WTC11 (cell line): Measurements from ENCODE around the gene CAMK2A. TPM values are rescaled to one million over a fixed set of nuclear protein-coding genes. Genes with fewer than 3 reads are reported as not detected.

Experiments
- ATAC-seq: fragments of 200-7000 bp; cut with Tn5 transposase; 2 replicates; pipeline ENCODE4 v1.10.0; 2021; ENCODE audit warnings: mild to moderate bottlenecking, moderate library complexity
- CTCF ChIA-PET: fragments of 300-600 bp; sonication (Branson Sonifier 250); formaldehyde crosslinking; loops from one replicate; lab custom pipeline; 2021; ENCODE audit warnings: antibody characterized with exemption; lab: Charles Lee
- POLR2A ChIA-PET: fragments of 350-600 bp; sonication (Branson Sonifier 250); formaldehyde crosslinking; loops from one replicate; lab custom pipeline; 2021; ENCODE audit warnings: antibody characterized with exemption; lab: Charles Lee
- DNase-seq: peaks from one replicate; pipeline ENCODE4 v3.0.0; 2021; ENCODE audit warnings: low spot score
- H3K27ac Mint-ChIP-seq: 2 replicates; pipeline ENCODE4 v1.8.0; 2021; ENCODE audit warnings: mixed read lengths
- H3K27me3 Mint-ChIP-seq: 2 replicates; pipeline ENCODE4 v1.8.0; 2021; ENCODE audit warnings: low read depth, mild to moderate bottlenecking, moderate library complexity, mixed read lengths
- H3K36me3 Mint-ChIP-seq: 2 replicates; pipeline ENCODE4 v1.8.0; 2021; ENCODE audit warnings: mixed read lengths
- H3K4me1 Mint-ChIP-seq: 2 replicates; pipeline ENCODE4 v1.8.0; 2022; ENCODE audit warnings: mixed read lengths
- H3K4me3 Mint-ChIP-seq: 2 replicates; pipeline ENCODE4 v1.8.0; 2021; ENCODE audit warnings: mild to moderate bottlenecking, moderate library complexity, mixed read lengths
- H3K9me3 Mint-ChIP-seq: 2 replicates; pipeline ENCODE4 v1.8.0; 2021; ENCODE audit warnings: mixed read lengths
- ATF6 ChIP-seq: sonication (generic); formaldehyde crosslinking; IDR thresholded peaks from 2 replicates; pipeline ENCODE4 v1.8.1; 2023; ENCODE audit warnings: mild to moderate bottlenecking, missing genetic modification reagents
- CBFB ChIP-seq: sonication (generic); formaldehyde crosslinking; IDR thresholded peaks from 2 replicates; pipeline ENCODE4 v1.8.1; 2022; ENCODE audit warnings: mild to moderate bottlenecking, low read depth, missing genetic modification reagents
- CTCF ChIP-seq: fragments of 200-600 bp; IDR thresholded peaks from 2 replicates; pipeline ENCODE4 v1.8.0; 2022; ENCODE audit warnings: antibody characterized with exemption
- E2F1 ChIP-seq: sonication (generic); formaldehyde crosslinking; IDR thresholded peaks from 2 replicates; pipeline ENCODE4 v1.8.0; 2022; ENCODE audit warnings: mild to moderate bottlenecking, missing genetic modification reagents
- ESRRA ChIP-seq: sonication (generic); formaldehyde crosslinking; IDR thresholded peaks from 2 replicates; pipeline ENCODE4 v1.8.1; 2022; ENCODE audit warnings: mild to moderate bottlenecking, missing genetic modification reagents, borderline replicate concordance
- FOXK1 ChIP-seq: sonication (generic); formaldehyde crosslinking; IDR thresholded peaks from 2 replicates; pipeline ENCODE4 v1.8.0; 2022; ENCODE audit warnings: mild to moderate bottlenecking, moderate library complexity, missing genetic modification reagents
- GTF2I ChIP-seq: fragments of 250-450 bp; sonication (Bioruptor Pico); conservative IDR thresholded peaks from 2 replicates; pipeline ENCODE4 v1.4.0; 2021; ENCODE audit warnings: mild to moderate bottlenecking
- TEAD1 ChIP-seq: sonication (generic); formaldehyde crosslinking; IDR thresholded peaks from 2 replicates; pipeline ENCODE4 v1.8.0; 2022; ENCODE audit warnings: mild to moderate bottlenecking, missing genetic modification reagents
- TEAD4 ChIP-seq: sonication (generic); formaldehyde crosslinking; IDR thresholded peaks from 2 replicates; pipeline ENCODE4 v1.8.0; 2022; ENCODE audit warnings: mild to moderate bottlenecking, missing genetic modification reagents
- USF1 ChIP-seq: sonication (generic); formaldehyde crosslinking; IDR thresholded peaks from 2 replicates; pipeline ENCODE4 v1.8.0; 2022; ENCODE audit warnings: mild to moderate bottlenecking, missing genetic modification reagents
- ZBTB21 ChIP-seq: sonication (generic); formaldehyde crosslinking; IDR thresholded peaks from 2 replicates; pipeline ENCODE4 v1.8.1; 2023; ENCODE audit warnings: mild to moderate bottlenecking, missing genetic modification reagents, borderline replicate concordance
- ZNF263 ChIP-seq: sonication (generic); formaldehyde crosslinking; IDR thresholded peaks from 2 replicates; pipeline ENCODE4 v1.8.1; 2022; ENCODE audit warnings: low read depth, mild to moderate bottlenecking, moderate library complexity, missing genetic modification reagents
- total RNA-seq: library from RNA; stranded (reverse); gene quantifications from 3 replicates; pipeline ENCODE4 v1.2.3, GENCODE V29; 2021
- TF ChIP-seq, protein P1 (sequence below): fragments of 250-450 bp; sonication (Bioruptor Pico); IDR thresholded peaks from 2 replicates; pipeline ENCODE4 v1.9.0; 2021; ENCODE audit warnings: mild to moderate bottlenecking, borderline replicate concordance
- TF ChIP-seq, protein P2 (sequence below): sonication (generic); formaldehyde crosslinking; IDR thresholded peaks from 2 replicates; pipeline ENCODE4 v1.8.1; 2022; ENCODE audit warnings: mild to moderate bottlenecking, missing genetic modification reagents, moderate library complexity, borderline replicate concordance
- TF ChIP-seq, protein P3 (sequence below): sonication (generic); formaldehyde crosslinking; IDR thresholded peaks from 2 replicates; pipeline ENCODE4 v1.8.1; 2023; ENCODE audit warnings: mild to moderate bottlenecking, missing genetic modification reagents
- TF ChIP-seq, protein P4 (sequence below): sonication (generic); formaldehyde crosslinking; IDR thresholded peaks from 2 replicates; pipeline ENCODE4 v1.8.1; 2023; ENCODE audit warnings: mild to moderate bottlenecking, missing genetic modification reagents, moderate library complexity
- TF ChIP-seq, protein P5 (sequence below): sonication (generic); formaldehyde crosslinking; IDR thresholded peaks from 2 replicates; pipeline ENCODE4 v1.8.1; 2022; ENCODE audit warnings: mild to moderate bottlenecking, moderate library complexity, missing genetic modification reagents

The CAMK2A gene
- total RNA-seq, 1 experiment from 2014 or later = 0.13 TPM

DNA sequence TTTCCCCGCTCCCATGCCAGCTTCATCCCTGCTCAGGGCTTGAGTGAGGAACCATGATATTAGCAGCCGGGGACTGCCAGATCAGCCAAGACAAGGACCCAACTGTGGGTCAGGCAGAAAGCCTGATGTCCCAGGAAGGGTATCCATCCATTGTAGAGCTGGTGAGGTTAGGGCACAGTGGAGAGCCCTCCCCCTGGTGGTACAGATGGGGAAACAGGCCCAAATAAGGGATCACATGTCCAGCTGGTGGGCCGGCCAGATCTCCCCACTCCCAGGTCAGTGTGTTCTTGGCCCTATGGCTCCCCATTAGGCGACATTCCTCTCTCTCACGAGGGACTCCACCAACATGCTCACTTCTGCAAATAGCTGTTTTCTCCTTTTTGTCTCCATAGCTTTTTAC is 114.0 kb downstream of the CAMK2A start:
- CTCF ChIA-PET = interaction anchor here (0.6 to 2.5 kb wide), 45 partner anchors 9 to 261 kb away, joined by 3 to 23 read pairs (median 4); partner anchors contain the start of genes ARSI, CDX1, PDGFRB and SLC6A7
- no peak overlapping the region for H3K4me3 Mint-ChIP-seq
- peak; percentile 77 for TF ChIP-seq USF1 (CRISPR knock-in tag)
- no peak for TF ChIP-seq ATF6
- TF ChIP-seq ESRRA (CRISPR knock-in tag) = no peak
- TF ChIP-seq GTF2I (CRISPR knock-in tag) = no peak
- TF ChIP-seq TEAD4 = no peak
- TF ChIP-seq, protein P1, sequence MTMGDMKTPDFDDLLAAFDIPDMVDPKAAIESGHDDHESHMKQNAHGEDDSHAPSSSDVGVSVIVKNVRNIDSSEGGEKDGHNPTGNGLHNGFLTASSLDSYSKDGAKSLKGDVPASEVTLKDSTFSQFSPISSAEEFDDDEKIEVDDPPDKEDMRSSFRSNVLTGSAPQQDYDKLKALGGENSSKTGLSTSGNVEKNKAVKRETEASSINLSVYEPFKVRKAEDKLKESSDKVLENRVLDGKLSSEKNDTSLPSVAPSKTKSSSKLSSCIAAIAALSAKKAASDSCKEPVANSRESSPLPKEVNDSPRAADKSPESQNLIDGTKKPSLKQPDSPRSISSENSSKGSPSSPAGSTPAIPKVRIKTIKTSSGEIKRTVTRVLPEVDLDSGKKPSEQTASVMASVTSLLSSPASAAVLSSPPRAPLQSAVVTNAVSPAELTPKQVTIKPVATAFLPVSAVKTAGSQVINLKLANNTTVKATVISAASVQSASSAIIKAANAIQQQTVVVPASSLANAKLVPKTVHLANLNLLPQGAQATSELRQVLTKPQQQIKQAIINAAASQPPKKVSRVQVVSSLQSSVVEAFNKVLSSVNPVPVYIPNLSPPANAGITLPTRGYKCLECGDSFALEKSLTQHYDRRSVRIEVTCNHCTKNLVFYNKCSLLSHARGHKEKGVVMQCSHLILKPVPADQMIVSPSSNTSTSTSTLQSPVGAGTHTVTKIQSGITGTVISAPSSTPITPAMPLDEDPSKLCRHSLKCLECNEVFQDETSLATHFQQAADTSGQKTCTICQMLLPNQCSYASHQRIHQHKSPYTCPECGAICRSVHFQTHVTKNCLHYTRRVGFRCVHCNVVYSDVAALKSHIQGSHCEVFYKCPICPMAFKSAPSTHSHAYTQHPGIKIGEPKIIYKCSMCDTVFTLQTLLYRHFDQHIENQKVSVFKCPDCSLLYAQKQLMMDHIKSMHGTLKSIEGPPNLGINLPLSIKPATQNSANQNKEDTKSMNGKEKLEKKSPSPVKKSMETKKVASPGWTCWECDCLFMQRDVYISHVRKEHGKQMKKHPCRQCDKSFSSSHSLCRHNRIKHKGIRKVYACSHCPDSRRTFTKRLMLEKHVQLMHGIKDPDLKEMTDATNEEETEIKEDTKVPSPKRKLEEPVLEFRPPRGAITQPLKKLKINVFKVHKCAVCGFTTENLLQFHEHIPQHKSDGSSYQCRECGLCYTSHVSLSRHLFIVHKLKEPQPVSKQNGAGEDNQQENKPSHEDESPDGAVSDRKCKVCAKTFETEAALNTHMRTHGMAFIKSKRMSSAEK (CRISPR knock-in tag) = no peak
- TF ChIP-seq E2F1 (CRISPR knock-in tag) = no peak
- TF ChIP-seq, protein P2, sequence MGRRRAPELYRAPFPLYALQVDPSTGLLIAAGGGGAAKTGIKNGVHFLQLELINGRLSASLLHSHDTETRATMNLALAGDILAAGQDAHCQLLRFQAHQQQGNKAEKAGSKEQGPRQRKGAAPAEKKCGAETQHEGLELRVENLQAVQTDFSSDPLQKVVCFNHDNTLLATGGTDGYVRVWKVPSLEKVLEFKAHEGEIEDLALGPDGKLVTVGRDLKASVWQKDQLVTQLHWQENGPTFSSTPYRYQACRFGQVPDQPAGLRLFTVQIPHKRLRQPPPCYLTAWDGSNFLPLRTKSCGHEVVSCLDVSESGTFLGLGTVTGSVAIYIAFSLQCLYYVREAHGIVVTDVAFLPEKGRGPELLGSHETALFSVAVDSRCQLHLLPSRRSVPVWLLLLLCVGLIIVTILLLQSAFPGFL (CRISPR knock-in tag) = no peak
- TF ChIP-seq CTCF = peak; percentile 64
- TF ChIP-seq ZBTB21 (CRISPR knock-in tag) = no peak
- no peak for TF ChIP-seq CBFB (CRISPR knock-in tag)
- no peak for TF ChIP-seq ZNF263 (CRISPR knock-in tag)
- TF ChIP-seq TEAD1 (CRISPR knock-in tag) = no peak
- no peak for TF ChIP-seq FOXK1
- TF ChIP-seq, protein P3, sequence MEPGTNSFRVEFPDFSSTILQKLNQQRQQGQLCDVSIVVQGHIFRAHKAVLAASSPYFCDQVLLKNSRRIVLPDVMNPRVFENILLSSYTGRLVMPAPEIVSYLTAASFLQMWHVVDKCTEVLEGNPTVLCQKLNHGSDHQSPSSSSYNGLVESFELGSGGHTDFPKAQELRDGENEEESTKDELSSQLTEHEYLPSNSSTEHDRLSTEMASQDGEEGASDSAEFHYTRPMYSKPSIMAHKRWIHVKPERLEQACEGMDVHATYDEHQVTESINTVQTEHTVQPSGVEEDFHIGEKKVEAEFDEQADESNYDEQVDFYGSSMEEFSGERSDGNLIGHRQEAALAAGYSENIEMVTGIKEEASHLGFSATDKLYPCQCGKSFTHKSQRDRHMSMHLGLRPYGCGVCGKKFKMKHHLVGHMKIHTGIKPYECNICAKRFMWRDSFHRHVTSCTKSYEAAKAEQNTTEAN (CRISPR knock-in tag) = 0 out of 2 replicates have a peak, but pooled peaks have one; percentile 28
- TF ChIP-seq, protein P4, sequence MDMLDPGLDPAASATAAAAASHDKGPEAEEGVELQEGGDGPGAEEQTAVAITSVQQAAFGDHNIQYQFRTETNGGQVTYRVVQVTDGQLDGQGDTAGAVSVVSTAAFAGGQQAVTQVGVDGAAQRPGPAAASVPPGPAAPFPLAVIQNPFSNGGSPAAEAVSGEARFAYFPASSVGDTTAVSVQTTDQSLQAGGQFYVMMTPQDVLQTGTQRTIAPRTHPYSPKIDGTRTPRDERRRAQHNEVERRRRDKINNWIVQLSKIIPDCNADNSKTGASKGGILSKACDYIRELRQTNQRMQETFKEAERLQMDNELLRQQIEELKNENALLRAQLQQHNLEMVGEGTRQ (CRISPR knock-in tag) = peak; percentile 82
- TF ChIP-seq, protein P5, sequence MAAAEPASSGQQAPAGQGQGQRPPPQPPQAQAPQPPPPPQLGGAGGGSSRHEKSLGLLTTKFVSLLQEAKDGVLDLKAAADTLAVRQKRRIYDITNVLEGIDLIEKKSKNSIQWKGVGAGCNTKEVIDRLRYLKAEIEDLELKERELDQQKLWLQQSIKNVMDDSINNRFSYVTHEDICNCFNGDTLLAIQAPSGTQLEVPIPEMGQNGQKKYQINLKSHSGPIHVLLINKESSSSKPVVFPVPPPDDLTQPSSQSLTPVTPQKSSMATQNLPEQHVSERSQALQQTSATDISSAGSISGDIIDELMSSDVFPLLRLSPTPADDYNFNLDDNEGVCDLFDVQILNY (CRISPR knock-in tag) = no peak
- POLR2A ChIA-PET = interaction anchor here (1.3 kb wide), 1 partner anchor 39 kb away, joined by 3 read pairs; no protein-coding TSS in a partner anchor
- DNase-seq = peak; percentile 70
- no peaks in the 10 kb centered on the region for H3K4me1 Mint-ChIP-seq
- peaks cover 37% of the 10 kb centered on the region for H3K27me3 Mint-ChIP-seq
- ATAC-seq = peak; percentile 97
- H3K27ac Mint-ChIP-seq = no peak overlapping the region
- H3K9me3 Mint-ChIP-seq = no peaks in the 10 kb centered on the region
- no peaks in the 10 kb centered on the region for H3K36me3 Mint-ChIP-seq
